GM18505 (cell line): ENCODE measurements around the gene DBF4B.

Source experiments
- ATAC-seq: cut with Tn5 transposase; IDR thresholded peaks from one replicate; pipeline ENCODE4 v1.9.1; 2021; ENCODE audit not compliant: unreplicated experiment
- POLR2A ChIP-seq: IDR thresholded peaks from 4 replicates; pipeline ENCODE4 v1.6.1; 2011; ENCODE audit warnings: borderline replicate concordance; ENCODE audit not compliant: insufficient read depth, insufficient read length; ENCODE audit errors: extremely low read depth

The DBF4B gene

DNA sequence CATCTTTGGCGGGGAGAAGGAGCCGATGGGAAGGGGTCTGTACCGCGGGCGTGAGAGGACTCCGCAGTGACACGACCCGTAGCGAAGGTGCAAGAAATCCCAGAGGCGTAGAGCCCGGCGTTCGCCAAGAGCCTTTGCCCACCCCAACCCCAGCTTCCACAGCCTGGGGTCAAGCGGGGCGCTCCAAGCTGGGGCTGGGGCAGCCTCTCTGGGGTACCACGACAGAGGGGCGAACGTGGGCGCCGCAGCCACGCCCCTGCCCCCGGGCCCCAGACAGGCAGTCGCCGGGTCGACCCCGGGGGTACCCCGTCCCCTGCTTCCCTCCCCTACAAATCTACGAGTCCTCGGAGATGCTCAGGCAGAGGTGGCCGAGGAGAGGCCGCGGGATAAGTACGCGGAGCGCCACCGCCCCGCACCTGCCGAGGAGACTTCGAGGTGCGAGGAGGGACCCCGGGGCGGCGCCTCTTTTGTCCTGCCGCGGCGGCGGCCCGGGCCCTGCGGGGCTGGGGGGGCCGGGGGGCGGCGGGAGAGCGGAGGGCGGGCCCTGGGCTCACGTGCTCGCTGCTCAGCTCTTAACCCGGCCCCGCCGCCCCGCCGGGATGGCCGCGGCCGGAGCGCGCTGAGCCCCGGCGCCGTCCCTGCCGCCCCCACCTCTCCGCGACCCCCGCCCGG lies 50.1 kb downstream of the DBF4B start, which contains the start of gene ADAM11:
Gene ADAM11 (plus strand): TSS at position 575 of the 672 bp plus-strand sequence. CDS start 212 bp downstream, outside the sequence.
- no peak for ATAC-seq
- TF ChIP-seq POLR2A: no peak

GRCh38 chr17:44759086-44759915 lies 50.8 kb downstream of the DBF4B start:
- no peak for TF ChIP-seq POLR2A
- ATAC-seq: no peak

- TF ChIP-seq POLR2A: no peak
- ATAC-seq: no peak
Observed at GRCh38 chr17:44759916-44760243, 51.4 kb downstream of the DBF4B start.

GRCh38 chr17:44760474-44761308 lies 52.2 kb downstream of the DBF4B start:
- no peak for ATAC-seq
- no peak for TF ChIP-seq POLR2A

DNA sequence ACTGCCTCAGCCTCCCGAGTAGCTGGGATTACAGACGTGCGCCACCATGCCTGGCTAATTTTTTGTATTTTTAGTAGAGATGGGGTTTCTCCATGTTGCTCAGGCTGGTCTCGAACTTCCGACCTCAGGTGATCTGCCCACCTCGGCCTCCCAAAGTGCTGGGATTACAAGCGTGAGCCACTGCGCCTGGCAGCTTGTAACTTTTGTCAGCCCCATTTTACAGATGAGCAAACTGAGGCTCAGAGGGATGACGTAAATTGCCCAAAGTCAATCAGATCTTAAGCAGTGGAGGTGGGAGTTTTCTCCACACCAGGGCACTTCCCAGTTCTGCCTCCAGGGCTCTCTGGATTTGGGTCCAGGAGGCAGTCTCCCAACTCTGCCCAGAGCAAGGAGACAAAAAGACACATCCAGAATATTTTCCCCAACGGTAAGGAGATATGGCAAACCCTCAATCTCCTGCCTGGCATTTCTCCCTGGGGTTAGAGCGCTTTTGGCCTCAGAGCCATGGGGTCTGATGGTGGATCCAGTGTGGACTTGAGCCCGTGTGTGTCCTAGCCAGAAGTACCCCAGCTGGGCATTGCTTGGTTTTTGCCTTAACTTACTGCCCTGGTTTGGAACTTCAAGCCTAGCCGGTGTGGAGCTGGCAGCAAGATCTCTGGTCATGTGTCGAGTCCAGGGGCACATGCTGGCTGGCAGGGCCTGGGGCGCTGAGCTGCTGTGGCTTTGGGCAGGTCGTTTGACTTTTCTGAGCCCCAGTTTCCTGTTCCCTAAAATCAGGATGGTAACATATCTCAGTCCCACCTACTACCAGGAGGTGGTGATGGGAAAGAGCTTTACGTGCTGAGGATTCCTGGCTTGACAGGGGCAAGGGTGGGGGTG lies 53.7 kb downstream of the DBF4B start:
- no peak for TF ChIP-seq POLR2A
- no peak for ATAC-seq

DNA sequence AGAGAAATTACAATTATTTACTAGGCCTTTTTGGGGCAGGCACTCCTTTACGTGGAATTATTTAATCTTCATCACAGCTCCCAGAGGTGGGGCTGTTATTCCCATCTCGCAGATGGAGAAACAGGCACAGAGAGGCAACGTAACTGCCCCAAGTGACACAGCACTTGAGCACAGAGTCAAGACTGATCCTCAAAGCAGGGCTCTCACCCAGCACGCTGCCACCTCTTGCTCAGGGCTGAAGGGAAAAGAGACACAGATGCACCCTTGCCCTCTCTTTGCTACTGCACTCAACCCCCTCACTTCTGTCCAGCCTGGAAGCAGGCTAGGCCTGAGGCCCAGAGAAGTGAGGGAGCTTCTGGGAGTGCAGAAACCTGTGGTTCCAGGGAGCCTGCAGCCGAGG lies 54.7 kb downstream of the DBF4B start:
- TF ChIP-seq POLR2A: no peak
- ATAC-seq: no peak

DNA sequence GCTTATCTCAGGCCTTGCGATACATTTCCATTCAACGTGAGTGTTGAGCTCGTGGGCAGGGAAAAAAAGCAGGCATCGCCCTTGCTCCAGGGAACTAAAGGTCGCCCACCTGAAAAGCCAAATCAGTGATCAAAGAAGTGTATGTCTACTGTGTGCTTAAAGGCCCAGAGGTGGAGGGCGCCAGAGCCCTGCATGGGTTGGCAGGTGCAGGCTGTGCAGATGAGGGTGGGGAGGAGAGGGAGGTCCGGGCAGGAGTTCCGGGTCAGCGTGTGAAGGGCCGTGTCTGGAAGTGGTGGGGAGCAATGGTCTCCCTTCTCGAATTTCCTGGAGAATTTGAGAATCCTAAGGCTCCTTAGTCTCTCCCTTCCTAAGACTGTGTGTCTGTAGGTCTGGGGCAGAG lies 57.5 kb downstream of the DBF4B start:
- TF ChIP-seq POLR2A: no peak
- ATAC-seq: no peak

DNA sequence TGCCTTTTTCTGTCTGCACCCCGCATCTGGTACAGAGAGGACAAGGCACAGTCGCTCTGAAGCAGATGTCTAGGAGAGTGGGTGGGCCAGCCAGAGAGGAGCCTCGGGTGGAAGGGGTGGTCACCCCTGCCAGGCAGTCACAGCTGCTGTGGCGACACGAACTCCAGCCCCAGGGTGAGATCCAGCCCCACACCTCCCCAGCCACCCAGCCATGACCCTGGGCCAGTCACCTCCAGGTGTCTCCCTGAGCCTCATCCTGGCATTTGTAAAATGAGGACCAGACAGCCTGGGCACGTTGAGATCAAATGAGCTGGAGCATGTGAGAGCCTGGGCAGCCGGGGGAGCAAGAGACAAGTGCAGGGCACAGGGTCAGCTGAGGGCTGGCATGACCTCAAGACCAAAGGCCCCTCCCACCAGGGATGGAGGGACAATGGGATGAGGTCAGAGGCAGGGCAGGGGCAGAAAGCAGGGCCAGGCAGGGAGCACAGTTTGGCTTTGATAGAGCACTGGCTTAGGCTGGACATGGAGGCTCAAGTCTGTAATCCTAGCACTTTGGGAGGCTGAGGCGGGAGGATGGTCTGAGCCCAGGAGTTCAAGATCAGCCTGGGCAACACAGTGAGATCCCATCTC lies 58.1 kb downstream of the DBF4B start:
- TF ChIP-seq POLR2A: no peak
- ATAC-seq: no peak

DNA sequence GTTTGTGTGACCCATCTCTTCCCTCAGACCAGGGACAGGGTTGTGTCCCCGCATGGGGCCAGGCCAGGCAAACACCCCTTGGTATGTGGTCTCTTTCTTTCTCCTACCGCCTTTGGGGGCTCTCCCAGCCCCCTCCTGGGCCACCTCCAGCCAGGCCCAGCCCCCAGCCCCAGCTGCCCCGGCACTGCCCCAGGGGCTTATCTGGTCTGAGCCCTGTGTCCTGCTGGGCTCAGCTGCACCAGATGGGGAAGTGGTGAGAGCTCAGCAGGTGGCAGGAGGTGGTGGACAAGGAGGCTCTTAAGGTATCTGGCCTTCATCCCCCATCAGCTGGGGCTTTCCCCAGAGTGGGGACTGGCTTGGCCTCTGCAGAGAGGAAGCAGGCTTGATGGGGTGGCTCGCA lies 59.0 kb downstream of the DBF4B start:
- TF ChIP-seq POLR2A: no peak
- no peak for ATAC-seq

DNA sequence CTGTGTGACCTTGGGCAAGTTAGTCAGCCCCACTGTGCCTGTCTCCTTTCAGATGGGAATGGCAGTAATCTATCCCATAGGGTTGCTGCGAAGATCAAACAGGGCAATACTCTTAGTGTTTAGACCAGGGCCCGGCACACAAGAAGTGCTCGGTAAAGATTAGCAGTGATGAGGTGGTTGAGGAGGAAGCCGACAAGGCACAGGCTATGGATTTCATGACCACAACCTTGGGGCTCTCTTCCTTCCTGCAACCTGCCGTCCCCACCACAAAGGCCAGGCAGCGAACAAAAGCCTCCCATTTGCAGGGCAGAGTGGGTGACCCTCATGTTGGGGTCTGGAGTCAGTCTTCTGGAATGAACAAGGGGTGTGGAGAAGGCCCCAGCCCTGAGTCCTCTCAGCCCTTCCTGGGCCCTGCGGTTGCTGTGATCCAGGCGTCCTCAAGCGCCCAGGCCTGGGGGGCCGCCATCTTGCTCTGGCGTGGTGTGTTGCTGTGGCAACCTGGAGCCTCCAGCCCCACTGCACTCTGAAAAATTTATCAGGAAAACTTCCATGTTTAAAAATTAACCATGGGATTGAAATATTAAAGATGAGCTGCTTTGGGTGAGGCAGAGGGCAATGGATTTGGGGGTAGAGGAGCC lies 60.2 kb downstream of the DBF4B start:
- TF ChIP-seq POLR2A: no peak
- ATAC-seq: no peak

- ATAC-seq: no peak
- TF ChIP-seq POLR2A: no peak
Observed at GRCh38 chr17:44769230-44769629, 60.8 kb downstream of the DBF4B start.

DNA sequence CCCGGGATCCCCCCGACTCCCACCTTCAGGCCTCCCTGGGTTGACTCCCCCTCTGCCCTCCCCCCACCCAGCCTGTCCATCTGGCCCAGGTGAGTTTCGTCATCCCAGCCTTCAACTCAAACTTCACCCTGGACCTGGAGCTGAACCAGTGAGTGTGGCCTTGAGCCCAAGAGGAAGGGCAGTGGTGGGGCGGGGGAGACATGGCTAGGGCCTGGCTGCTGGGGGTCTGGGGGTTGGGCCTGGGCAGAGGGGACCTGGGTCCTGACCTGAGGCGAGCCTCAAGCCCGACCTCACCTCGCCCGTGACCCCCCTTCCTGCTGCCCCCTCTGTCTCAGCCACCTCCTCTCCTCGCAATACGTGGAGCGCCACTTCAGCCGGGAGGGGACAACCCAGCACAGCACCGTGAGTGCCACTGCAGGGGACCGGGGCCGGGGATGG lies 61.2 kb downstream of the DBF4B start:
- TF ChIP-seq POLR2A: no peak
- ATAC-seq: no peak
